GM19455 (cell line): ENCODE data around the gene SNCAIP.
"Not testable (repeated sequence)": the region's sequence is repeated elsewhere in the genome, so short reads cannot be mapped to it uniquely, and the experiment has no call there.

Experiments used
- ATAC-seq: cut with Tn5 transposase; IDR thresholded peaks from one replicate; pipeline ENCODE4 v1.9.1; 2021; ENCODE audit not compliant: unreplicated experiment

The SNCAIP gene

DNA sequence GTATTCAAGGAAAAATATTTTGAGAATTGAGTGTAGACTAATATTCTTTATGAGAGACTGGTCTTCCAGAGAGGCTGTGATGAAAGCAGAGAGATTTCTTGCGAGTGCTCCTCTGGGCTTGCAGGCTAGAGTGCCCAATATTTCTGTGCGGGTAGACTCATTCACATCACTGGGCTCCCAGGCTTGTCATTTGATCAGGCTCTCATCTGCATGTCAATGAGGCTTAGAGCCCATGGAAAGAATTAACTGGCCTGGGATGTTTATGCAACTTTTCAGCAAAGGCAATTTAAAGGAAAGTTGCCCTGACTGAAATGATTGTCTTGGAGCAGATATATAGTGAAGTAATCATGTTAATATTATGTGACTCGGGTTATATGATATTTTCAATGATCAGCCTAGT, 42.3 kb downstream of the SNCAIP start:
- no peak for ATAC-seq

DNA sequence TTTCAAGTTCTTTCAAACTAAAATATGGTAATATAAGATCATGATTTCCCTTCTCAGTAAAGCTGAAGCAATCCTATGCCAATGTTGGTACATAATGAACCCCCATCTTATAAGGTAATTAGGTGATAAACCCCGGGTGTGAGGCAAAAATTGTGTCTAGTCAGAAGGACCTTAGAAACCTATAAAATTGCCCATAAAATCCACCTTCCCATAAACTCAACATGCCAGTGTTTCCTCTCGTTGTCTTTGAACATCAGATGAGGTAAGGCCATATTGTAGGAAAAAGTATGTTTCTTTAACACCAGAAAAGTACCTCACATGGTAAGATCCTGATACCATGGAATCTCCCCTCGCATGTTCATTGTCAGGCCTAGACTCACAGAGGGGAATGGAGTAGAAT, 43.3 kb downstream of the SNCAIP start:
- no peak for ATAC-seq

DNA sequence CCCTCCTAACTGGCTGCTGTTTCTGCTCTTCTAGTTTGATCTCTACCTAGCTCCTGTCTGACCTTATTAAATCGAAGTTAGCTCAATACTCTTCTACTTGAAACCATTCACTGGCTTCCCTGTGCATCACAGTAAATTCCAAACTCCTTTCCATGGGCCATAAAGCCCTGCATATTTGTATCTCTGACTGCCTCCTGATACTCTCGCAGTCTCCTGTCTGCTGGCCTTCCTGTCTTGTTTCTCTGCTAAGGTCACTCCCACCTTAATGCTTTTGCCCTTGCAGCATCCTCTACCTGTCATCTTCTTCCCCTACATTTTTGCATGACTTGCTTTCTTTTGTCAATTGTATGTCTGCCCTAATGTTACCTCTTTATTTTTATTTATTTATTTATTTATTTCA, 44.8 kb downstream of the SNCAIP start:
- ATAC-seq = no peak

DNA sequence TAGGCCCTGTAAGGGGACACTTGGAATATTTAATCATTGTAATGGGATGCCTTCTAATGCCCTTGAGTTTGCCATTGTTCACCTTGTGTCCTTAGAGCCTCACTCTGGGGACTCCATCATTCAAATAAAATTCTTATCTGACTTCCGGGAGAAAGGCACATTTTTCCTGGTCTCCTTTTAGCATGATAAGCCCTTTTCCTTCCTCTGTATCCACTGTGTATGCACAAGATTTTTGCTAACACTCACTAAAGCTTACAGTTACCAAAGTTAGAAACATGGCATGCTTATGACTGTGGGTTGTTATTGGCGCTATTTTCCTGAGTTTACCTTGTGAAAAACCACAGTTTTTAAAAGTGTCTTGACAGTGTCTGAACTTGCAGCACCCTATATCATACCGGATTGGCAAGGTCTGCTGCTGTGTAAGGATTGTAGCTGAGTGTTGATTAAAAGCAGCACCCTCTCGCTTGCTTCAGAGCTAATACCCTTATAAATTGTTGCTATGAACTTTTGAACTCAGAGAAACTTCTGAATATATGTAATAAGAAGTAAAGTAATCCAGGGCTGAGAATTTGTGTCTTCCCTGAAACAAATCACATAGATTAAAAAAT, 46.4 kb downstream of the SNCAIP start:
- no peak for ATAC-seq

DNA sequence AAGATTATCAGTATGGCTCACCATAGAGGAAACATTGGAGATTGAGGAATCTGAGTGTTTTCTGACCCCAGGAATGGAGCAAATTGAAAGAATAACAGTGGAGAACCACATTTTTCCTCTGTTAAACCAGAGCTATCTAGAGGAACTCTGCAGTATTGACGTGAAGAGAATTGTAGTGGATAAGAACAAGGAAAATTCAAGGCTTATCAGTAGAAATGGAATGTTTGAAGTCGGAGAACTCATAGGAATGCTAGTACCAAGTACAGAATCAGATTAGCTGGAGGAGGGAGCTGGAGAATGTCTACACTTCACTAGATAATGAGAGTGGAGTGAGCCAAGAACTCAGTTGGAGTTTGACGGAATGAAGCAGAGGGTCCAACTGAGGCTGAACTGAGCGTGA, 50.3 kb downstream of the SNCAIP start:
- ATAC-seq = no peak

DNA sequence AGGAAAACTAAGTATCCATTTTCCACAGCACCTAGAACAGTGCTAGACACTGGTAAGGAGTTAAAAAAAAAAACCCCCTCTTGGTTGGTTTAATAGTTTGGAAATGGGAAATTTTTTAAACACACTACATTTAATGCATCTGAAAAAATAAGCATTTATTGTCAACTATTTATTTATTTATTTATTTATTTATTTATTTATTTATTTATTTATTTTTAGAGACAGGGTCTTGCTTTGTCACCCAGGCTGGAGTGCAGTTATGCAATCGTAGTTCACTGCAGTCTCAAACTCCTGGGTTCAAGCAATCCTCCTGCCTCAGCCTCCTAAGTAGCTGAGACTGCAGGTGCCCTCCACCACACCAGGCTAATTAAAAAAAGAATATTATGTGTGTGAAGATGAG, 51.6 kb downstream of the SNCAIP start:
- no peak for ATAC-seq

DNA sequence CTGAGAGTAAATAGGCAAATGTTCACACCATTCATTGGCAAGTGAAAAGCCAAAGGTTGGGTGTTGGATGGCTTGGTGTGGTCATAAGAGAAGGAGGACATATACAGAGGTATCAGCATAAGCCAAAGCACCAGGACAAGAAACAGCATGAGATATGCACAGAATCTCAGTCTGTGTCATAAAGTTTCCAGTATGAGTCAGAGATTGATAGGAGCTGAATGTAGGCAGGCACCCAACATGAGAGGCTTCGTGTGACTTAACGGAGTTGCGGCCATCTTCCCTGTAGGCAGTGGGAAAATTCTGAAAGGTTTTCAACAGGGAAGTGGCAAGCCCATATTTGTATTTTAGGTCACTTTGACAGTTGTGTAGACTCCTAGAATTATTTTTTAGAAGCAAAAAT, 54.5 kb downstream of the SNCAIP start:
- no peak for ATAC-seq

DNA sequence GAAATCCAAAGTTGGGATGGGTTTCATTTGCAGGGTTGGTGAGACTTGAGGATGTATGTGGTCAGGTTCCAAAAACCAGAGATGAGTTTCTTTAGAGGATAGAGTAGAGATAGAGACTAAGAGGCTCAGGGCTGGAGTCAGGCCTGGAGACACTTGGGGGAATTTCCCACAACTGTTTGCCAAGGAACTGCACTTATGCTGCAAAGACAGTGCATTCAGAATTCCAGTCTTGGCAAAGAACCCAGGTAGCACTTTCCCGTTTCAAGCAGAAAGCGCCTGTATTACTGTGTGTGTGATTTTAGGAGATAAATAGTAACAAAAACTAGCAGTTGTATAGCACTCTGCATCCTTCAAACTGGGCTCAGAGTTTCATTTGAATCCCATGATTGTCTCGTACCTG, 55.4 kb downstream of the SNCAIP start:
- ATAC-seq = no peak

DNA sequence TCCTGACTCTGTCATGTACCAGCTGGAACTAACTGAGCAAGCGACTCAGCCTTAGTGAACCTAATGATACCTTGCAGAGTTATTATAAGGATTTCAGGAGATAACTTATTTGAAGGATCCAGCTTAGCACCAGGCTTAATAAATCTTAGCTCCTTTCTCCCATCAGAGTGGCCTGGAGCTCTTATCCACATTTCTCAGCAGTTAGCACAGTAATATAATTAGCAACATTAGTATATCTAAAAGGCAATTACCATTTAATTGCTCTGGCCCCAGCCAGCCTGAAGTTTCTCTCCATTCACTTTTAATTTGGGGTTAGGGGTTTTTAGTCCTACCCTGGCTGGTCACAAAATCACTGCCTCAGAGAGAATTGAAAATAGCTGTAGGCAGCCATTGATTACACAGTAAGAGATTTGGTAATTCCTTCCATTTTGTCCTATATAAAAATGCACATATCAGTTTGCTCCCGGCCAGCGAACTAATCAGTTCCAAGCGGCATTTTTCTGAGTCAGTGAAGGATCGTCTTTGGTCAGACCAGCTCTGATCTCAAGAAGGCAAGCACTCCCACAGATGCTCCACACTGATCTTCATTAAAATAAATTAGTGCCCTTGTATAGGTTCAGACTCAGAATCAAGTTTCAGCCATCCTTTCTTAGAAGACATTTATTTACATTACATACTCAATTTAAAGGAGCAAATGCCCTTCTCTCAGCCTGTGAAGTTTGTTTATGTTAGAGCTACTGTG, 56.6 kb downstream of the SNCAIP start:
- ATAC-seq = no peak

DNA sequence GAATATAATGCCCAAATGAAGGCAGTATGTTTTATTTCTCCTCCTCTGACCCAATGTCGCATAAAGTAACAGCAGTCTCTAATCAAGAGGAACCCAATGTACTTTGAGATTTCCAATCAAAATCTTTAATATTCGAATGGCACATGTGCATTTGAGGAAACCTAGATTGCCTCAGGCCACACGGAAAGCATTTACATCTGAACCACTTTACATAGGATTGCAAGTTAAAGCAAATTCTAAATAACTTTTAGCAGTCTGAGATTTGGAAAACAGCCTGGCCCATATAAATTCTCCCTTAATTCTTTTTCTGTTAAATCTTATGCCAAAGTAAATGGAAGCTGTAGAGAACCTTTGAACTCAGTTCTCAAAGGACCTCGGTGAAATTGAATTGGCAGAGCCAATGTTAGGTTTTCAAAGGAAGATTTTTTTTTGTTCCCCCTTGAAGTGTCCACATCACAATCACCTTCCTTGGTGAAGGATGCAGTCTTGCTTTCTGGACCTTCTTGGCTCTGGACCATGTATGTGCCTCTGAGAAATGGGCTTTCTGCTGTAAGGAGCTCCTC, 57.3 kb downstream of the SNCAIP start:
- no peak for ATAC-seq

DNA sequence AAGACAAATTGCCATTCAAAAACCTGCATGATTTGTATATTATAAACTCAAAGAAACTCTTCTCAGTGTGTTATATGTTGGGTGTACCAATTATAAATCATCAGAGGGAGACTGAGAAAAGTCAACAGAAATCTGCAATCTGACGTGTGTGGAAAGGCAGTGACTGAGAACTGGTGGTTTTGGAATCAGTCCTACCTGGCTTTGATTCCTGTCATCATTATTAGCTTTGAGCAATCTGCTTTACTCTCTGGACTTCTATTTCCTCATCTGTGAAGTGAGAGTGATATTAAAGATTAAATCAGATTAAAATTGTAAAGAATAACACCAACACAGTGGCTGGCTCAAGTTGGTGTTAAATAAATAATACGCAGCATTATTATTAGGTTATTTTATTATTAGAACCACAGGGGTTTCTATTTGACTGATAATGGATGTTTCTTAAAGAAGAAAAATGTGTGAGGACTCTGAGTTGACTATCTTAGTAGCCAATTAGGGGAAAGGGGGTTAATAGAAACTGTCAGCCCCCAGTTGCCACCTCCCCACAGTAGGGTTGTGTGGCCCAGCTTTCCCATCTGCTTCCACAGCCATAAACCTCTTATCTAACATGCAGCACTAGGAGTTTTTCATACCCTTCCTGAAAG, 59.6 kb downstream of the SNCAIP start:
- no peak for ATAC-seq

DNA sequence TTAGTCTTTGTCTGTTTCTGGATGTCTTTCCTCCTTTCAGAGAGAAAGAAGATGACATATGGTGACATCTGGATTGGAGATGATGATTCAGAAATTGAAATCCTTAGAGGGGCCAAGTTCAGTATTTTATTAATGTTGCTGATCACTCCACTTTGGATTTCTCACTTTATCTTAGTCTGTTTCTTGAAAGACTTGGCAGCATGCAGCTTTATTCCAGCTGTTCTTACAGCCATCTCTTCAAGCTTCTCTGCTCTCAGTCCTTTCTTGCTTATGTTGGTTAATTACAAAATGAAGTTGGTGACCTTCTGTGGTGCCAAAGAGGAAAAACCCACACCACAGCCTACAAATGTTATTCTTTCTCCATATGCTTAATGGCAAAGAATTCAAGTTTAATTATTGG, 62.1 kb downstream of the SNCAIP start:
- no peak for ATAC-seq

DNA sequence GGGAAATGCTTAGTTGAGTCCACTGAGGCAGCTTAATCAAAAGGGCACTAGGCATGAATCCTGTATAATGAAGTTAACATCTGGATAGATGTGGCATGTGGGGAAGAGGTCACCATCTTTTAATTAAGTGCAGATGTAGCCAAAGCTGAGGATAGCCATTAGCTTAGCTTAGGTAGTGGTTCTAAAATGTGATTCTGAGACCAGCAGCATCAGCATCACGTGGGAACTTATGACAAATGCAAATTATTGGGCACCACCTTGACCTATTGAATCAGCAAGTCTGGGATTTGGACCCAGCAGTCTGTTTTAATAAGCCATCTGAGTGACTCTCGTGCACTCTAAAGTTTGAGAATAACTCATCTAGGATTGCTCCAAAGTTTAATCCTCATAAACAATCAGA, 63.8 kb downstream of the SNCAIP start:
- ATAC-seq = no peak

DNA sequence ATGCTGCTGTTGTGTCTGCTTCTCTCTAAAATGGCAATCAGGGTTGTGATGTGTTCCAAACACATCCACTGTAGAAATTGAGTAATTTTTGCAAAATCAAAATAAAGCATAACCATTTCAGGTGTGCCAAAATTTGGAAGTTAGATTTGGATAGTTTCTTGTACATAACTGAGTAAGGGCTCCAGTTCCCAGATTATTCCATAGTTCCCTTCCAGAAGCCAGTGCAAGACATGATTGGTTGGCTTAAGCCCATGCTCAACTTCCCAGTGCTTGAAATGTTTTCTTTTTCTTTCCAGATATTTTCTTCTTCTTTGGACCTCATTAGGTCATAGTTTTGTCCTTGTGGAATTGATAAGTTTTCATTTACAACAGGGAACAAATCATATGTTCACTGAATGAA, 64.2 kb downstream of the SNCAIP start:
- ATAC-seq = no peak

DNA sequence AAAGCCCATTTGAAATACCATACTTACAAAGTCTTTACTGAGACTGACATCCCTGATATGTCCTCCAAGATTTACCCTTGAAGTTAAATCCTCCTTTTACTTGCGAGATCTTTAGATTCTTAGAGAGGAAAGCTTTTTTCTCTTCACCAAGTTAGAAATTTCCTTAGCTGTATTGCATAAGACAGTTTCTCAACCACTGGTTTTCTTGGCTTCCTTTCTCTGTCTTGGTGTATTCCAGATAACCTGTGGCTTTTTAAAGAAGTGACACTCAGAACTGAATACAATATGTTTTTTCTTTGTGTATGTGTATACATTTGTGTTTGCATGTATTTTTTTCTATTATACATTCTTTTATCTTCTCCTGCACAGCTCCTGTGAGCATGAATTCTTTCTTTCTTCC, 65.0 kb downstream of the SNCAIP start:
- no peak for ATAC-seq

DNA sequence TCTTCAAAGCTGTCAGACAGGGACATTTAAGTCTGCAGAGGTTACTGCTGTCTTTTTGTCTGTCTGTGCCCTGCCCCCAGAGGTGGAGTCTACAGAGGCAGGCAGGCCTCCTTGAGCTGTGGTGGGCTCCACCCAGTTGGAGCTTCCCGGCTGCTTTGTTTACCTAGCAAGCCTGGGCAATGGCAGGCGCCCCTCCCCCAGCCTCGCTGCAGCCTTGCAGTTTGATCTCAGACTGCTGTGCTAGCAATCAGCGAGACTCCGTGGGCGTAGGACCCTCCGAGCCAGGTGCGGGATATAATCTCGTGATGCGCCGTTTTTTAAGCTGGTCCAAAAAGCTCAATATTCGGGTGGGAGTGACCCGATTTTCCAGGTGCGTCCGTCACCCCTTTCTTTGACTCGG, 70.9 kb downstream of the SNCAIP start:
- not testable (repeated sequence) for ATAC-seq

DNA sequence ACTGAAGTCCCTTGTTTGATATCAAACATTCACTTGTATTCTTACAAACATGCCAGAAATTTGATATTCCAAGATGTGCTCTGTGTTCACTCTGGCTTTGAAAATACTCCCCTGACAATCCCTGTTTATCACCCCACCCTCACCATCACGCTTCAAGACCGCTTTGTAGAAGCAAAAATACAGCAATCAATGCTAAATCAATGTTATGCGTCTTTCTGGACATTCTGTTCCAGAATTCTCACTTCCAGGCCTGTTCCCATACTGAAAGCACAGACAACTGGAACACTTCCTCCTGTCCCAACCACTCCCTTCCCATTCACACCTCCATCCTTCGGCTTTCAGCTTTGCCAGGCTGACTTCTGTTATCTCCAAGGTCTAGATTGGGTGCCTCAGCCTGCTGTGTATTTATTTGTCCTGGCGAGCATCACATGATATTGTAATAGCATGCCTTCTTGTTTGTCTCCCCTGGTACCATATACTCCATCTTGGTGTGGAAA, 72.8 kb downstream of the SNCAIP start:
- ATAC-seq = no peak

DNA sequence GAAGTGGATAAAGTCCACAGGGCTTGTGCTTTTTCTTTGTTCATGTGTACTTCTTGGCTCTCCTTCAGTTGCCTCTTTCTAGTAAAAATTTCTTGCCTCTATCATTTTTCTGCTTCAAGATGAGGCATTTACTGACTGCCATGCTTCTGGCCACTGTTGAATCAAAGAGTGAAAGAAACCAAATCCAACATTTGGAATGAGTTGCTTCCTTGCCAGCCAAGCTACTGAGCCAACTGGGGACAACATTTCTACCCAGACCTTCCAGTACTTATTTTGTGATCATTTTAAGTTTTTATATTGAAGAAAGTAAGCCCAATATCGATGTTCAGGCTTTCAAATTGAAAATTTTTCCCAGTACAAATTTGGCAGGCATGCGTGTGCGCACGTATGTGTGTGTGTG, 73.2 kb downstream of the SNCAIP start:
- no peak for ATAC-seq

DNA sequence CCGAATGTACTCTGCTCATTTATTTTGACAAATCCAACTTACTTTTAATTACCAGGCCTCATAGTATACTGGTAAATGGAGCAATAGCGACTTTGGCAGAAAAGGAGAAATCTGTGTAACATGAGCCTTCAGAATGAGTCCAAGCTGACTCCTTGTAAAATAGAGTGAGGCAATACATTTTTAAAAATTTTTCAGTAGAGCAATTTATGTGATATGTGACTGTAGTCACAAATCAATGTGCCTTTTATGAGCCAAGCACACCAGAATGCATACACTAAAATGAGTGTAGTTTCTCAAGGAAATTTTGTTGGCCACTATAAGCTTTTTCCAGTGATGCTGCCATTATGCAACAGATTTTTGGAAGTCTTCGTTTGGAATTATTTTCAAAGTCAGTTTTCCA, 73.8 kb downstream of the SNCAIP start:
- ATAC-seq = no peak

DNA sequence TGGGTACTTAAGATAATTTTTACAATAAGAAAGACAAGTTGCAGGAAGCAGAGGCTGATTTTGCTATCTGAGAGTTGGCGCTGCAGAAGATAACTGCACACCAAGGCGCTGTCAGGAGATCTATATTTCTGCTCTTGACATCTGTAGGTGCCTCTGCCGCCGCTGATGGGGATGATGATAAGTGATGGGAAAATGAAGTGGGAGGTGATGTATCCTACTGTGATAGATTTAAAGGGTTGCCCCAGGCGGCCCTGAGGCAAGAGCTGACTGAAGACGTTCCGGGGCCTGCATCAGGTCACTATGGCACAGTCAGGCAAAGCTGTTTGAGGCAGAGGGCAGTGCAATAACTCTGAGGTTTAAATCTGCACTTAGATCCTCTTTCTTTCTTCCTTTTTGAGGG, 78.1 kb downstream of the SNCAIP start:
- no peak for ATAC-seq

DNA sequence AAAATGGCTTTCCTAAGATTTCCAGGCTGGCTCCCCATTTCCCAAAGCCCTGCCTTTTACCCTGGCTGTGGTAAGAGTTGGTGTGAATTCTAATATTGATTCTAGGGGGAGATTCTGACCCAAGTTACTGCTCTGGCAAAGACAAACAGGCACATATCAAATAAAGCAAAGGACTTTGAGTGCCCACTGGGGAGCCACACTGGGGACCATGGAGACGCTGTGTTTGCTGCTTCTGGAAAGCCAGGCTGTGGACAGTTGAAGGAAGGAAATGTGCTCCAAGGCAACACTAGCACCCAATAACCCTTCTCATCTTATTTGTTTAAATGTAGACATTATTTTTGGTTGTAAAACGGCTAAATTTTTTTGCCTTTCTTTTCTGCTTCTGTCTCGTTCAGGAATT, 78.7 kb downstream of the SNCAIP start:
- no peak for ATAC-seq

DNA sequence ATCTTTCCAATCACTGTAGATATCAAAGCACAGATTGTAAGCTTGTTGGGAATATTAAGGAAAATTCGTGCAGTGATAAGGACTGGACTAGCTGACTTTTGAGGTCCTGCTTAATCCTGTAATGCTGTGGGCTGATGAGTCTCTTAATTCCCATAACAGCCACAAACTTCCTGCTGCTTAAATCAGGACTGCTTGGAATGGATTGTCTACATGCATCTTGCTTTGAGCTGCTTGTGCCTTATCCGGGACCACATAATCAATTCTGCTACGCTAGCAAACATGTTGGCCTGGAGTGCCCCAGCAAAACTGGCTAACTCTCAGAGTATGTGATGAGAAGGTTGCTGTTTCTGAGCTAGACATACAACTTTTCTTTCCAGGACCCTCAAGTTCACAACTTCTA, 79.6 kb downstream of the SNCAIP start:
- no peak for ATAC-seq
